Measurements from ENCODE around the gene NEU4.

Gene NEU4

GRCh38 chr2:241864168-241864849 is 55.3 kb downstream of the NEU4 start:
- no peak for DNase-seq (ENCODE audit: low read depth)

GRCh38 chr2:241864850-241865213 is 55.8 kb downstream of the NEU4 start:
- no peak for DNase-seq (ENCODE audit: low read depth)

GRCh38 chr2:241865416-241865956 is 56.5 kb downstream of the NEU4 start:
- no peak for DNase-seq (ENCODE audit: low read depth)

GRCh38 chr2:241865957-241866789 is 57.2 kb downstream of the NEU4 start:
- DNase-seq (ENCODE audit: low read depth): no peak
